Subcutaneous abdominal adipose tissue (tissue), 5 donors: ENCODE data around the gene CRMP1.
A peak's percentile ranks its signal among the peaks of the same experiment; 100 is the strongest.
"Not testable (repeated sequence)": the region's sequence is repeated elsewhere in the genome, so short reads cannot be mapped to it uniquely, and the experiment has no call there.

ENCODE experiments used
- H3K27ac ChIP-seq: one replicate; pipeline ENCODE4 v1.7.0; 2013; ENCODE audit warnings: low read depth, mild to moderate bottlenecking, inconsistent platforms, low read length, moderate library complexity
- H3K27me3 ChIP-seq, 5 donors: one replicate each; pipeline ENCODE4 v1.7.0; 2013; ENCODE audit warnings: low read length in 5 of 5, inconsistent platforms in 1 of 5; ENCODE audit not compliant: control insufficient read depth in 5 of 5, insufficient read depth in 4 of 5
- H3K36me3 ChIP-seq, 5 donors: one replicate each; pipeline ENCODE4 v1.7.0; 2013; ENCODE audit warnings: low read length in 5 of 5; ENCODE audit not compliant: control insufficient read depth in 5 of 5, insufficient read depth in 5 of 5
- H3K4me1 ChIP-seq, 5 donors: one replicate each; pipeline ENCODE4 v1.7.0; 2013; ENCODE audit warnings: low read length in 5 of 5, mild to moderate bottlenecking in 3 of 5, moderate library complexity in 1 of 5; ENCODE audit not compliant: control insufficient read depth in 5 of 5, insufficient read depth in 5 of 5
- H3K4me3 ChIP-seq, 5 donors: one replicate each; pipeline ENCODE4 v1.7.0; 2013; ENCODE audit warnings: low read length in 5 of 5, low read depth in 1 of 5
- H3K9ac ChIP-seq, 5 donors: one replicate each; pipeline ENCODE4 v1.7.0; 2013; ENCODE audit warnings: low read length in 5 of 5, mild to moderate bottlenecking in 4 of 5, moderate library complexity in 3 of 5
- H3K9me3 ChIP-seq, 5 donors: one replicate each; pipeline ENCODE4 v1.7.0; 2013; ENCODE audit warnings: low read length in 5 of 5; ENCODE audit not compliant: control insufficient read depth in 5 of 5
- donor health status: healthy.
- donor health status: healthy.
- donor health status: healthy.
- donor health status: healthy.
- donor health status: healthy.

The CRMP1 gene

GRCh38 chr4:5843573-5844530 lies 49.0 kb downstream of the CRMP1 start:
- H3K27ac ChIP-seq, result no peak overlapping the region

GRCh38 chr4:5842456-5842855 lies 50.4 kb downstream of the CRMP1 start:
- Histone ChIP-seq H3K9me3 (no peaks in the 10 kb centered on the region), H3K27me3 (peaks cover 0 to 10% (median 0%) of the 10 kb centered on the region in 5 donors), H3K27ac (no peak overlapping the region), H3K4me1 (peaks cover 5 to 19% (median 18%) of the 10 kb centered on the region in 5 donors), H3K9ac (no peak overlapping the region), H3K4me3 (no peak overlapping the region), H3K36me3 (no peaks in the 10 kb centered on the region)

More at GRCh38 chr4:5843573-5844530, 49.0 kb downstream of the CRMP1 start:
- H3K9me3 ChIP-seq, result no peaks in the 10 kb centered on the region
- H3K4me1 ChIP-seq, result peaks cover 5 to 19% (median 18%) of the 10 kb centered on the region in 5 donors
- peaks cover 0 to 10% (median 0%) of the 10 kb centered on the region in 5 donors for H3K27me3 ChIP-seq
- no peak overlapping the region for H3K9ac ChIP-seq
- H3K4me3 ChIP-seq, result no peak overlapping the region
- no peaks in the 10 kb centered on the region for H3K36me3 ChIP-seq

GRCh38 chr4:5839751-5840674 lies 52.9 kb downstream of the CRMP1 start:
- H3K4me3 ChIP-seq, result peak overlapping the region; percentile 24 to 64 (median 33)
- H3K36me3 ChIP-seq, result no peaks in the 10 kb centered on the region
- peaks cover 0 to 7% (median 0%) of the 10 kb centered on the region in 5 donors for H3K27me3 ChIP-seq
- peak overlapping the region in 1 of 5 donors; percentile 31 for H3K9ac ChIP-seq
- H3K9me3 ChIP-seq, result no peaks in the 10 kb centered on the region
- H3K27ac ChIP-seq, result peak overlapping the region; percentile 70
- peaks cover 5 to 19% (median 18%) of the 10 kb centered on the region in 5 donors for H3K4me1 ChIP-seq

- Histone ChIP-seq H3K27ac (peak overlapping the region; percentile 70), H3K9ac (peak overlapping the region in 1 of 5 donors; percentile 31), H3K9me3 (no peaks in the 10 kb centered on the region), H3K4me1 (peaks cover 5 to 19% (median 18%) of the 10 kb centered on the region in 5 donors), H3K27me3 (no peaks in the 10 kb centered on the region), H3K4me3 (peak overlapping the region in 1 of 5 donors; percentile 31), H3K36me3 (no peaks in the 10 kb centered on the region)
These were observed 53.6 kb downstream of the CRMP1 start for GRCh38 chr4:5839332-5839731.

- H3K4me3 ChIP-seq, H3K27me3 ChIP-seq, H3K27ac ChIP-seq, H3K9me3 ChIP-seq, H3K9ac ChIP-seq, H3K36me3 ChIP-seq: not testable (repeated sequence)
- peaks cover 5 to 18% (median 16%) of the 10 kb centered on the region in 5 donors for H3K4me1 ChIP-seq
These were observed 55.4 kb downstream of the CRMP1 start for GRCh38 chr4:5837483-5837882.

GRCh38 chr4:5836943-5837342 lies 55.9 kb downstream of the CRMP1 start:
- Histone ChIP-seq H3K27me3 (no peaks in the 10 kb centered on the region), H3K27ac (no peak overlapping the region), H3K9ac (no peak overlapping the region), H3K4me1 (peaks cover 5 to 18% (median 16%) of the 10 kb centered on the region in 5 donors), H3K9me3 (no peaks in the 10 kb centered on the region), H3K36me3 (no peaks in the 10 kb centered on the region), H3K4me3 (no peak overlapping the region)

GRCh38 chr4:5828005-5828391 lies 64.9 kb downstream of the CRMP1 start:
- no peaks in the 10 kb centered on the region for H3K36me3 ChIP-seq
- no peak overlapping the region for H3K27ac ChIP-seq
- no peak overlapping the region for H3K9ac ChIP-seq
- no peaks in the 10 kb centered on the region for H3K9me3 ChIP-seq
- peaks cover 7 to 17% (median 16%) of the 10 kb centered on the region in 5 donors for H3K4me1 ChIP-seq
- H3K4me3 ChIP-seq, result no peak overlapping the region
- H3K27me3 ChIP-seq, result no peaks in the 10 kb centered on the region

GRCh38 chr4:5827108-5828004 lies 65.5 kb downstream of the CRMP1 start:
- no peak overlapping the region for H3K9ac ChIP-seq
- no peaks in the 10 kb centered on the region for H3K9me3 ChIP-seq
- peaks cover 0 to 2% (median 0%) of the 10 kb centered on the region in 5 donors for H3K36me3 ChIP-seq
- no peak overlapping the region for H3K27ac ChIP-seq
- H3K4me1 ChIP-seq, result peaks cover 7 to 17% (median 16%) of the 10 kb centered on the region in 5 donors
- H3K27me3 ChIP-seq, result no peaks in the 10 kb centered on the region
- H3K4me3 ChIP-seq, result no peak overlapping the region

GRCh38 chr4:5826437-5827107 lies 66.3 kb downstream of the CRMP1 start:
- Histone ChIP-seq H3K4me3 (no peak overlapping the region), H3K9ac (no peak overlapping the region), H3K36me3 (peaks cover 0 to 2% (median 0%) of the 10 kb centered on the region in 5 donors), H3K4me1 (peaks cover 7 to 17% (median 16%) of the 10 kb centered on the region in 5 donors), H3K27me3 (no peaks in the 10 kb centered on the region), H3K9me3 (no peaks in the 10 kb centered on the region), H3K27ac (no peak overlapping the region)
